ENCODE data around the gene TROAP.
"Not testable (repeated sequence)": the region's sequence is repeated elsewhere in the genome, so short reads cannot be mapped to it uniquely, and the experiment has no call there.

Gene TROAP

DNA sequence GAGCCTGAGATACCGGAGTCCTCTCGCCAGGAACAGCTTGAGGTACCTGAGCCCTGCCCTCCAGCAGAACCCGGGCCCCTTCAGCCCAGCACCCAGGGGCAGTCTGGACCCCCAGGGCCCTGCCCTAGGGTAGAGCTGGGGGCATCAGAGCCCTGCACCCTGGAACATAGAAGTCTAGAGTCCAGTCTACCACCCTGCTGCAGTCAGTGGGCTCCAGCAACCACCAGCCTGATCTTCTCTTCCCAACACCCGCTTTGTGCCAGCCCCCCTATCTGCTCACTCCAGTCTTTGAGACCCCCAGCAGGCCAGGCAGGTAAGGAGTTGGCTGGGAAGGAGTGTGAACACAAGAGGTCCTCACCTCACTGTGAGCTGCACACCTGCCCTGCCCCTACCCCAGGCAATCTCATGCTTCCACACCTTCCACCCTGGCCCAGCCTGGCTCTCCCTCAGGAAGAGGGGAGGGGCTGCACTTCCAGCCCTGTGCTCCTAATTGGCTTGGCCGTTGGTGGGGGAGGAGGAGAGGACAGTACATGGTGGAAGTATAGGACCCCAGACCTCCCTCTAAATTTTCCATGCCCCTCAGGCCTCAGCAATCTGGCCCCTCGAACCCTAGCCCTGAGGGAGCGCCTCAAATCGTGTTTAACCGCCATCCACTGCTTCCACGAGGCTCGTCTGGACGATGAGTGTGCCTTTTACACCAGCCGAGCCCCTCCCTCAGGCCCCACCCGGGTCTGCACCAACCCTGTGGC, 7.8 kb downstream of the TROAP start:
- DNase-seq: no peak

DNA sequence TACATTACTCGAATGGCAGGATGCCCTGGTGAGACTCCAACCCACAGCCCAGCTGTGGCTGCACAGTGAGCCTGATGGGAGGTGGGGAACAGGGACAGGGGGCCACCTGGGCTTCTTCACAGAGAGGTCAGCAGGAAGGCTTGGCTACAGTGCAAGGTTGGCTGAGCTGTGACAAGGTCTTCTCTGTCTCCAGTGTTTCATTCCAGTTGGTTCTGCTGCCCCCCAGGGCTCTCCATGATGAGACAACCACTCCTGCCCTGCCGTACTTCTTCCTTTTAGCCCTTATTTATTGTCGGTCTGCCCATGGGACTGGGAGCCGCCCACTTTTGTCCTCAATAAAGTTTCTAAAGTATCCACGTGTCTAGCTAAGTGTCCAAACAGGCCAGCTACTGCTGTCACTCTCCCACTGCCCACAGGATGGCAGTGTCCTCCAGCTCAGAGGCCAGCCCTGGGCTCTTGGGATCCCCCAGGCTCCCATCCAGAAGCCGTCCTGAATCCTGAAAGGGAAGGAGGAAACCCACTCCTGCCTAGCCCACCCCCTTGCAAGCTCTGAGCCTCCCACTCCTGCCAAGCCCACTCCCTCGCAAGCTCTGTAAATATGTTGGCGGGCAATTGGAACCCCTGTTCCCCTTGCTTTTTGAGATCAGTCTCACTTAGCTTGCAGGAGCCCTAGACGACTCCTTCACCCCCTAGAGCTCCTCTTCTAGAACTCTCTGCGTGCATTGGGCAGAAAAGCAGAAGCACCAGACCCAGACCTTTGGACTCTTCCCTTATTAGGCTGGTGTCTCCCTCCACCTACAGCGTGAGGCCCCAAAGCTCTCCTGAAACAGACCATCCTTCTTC, 8.5 kb downstream of the TROAP start:
- DNase-seq: peak in 1 of 2 experiments; percentile 49

DNA sequence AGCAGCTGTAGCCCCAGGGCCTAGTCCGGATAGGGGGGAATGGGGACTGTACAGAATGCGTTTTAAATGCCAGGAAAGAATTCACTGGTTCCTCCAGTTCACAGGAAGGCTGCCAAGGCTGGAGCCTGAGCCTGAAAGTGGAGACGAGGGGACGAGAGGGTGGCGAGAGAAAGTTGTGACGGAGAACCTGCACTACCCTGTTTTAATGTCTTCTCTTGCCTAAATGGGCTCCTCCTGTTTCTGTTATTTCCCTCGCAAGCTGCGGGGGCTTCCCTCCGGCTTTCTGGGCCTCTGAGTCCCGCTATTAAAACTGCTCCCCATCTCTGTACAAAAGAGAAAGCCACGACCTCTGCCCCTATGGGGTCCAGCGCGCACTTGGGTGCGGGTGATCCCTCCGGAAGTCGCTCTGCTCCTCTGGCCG, 9.4 kb downstream of the TROAP start:
- no peak for DNase-seq

DNA sequence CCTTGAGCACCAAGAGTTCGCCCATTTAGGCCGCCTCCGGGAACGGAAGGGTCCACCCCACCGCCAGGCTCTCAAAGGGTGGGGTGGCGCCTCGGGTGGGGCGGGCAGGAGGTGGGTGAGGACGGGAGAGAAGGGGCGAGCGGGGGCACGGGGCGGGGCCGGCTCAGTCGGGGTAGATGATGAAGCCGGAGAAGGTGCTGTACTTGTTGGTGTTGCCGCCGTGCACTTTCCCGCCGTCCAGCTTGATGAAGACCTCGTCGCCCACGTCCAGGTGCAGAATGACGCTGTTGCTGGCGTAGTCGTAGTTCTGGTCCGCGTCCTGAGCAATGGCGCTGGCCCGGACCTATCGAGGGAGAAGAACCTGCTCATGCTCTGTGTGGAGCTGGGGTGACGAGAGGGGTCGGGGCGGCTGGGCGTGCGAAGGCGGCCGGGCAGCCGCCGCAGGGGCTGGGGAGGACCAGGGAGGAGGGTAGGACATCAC, 9.9 kb downstream of the TROAP start:
- DNase-seq: no peak

DNA sequence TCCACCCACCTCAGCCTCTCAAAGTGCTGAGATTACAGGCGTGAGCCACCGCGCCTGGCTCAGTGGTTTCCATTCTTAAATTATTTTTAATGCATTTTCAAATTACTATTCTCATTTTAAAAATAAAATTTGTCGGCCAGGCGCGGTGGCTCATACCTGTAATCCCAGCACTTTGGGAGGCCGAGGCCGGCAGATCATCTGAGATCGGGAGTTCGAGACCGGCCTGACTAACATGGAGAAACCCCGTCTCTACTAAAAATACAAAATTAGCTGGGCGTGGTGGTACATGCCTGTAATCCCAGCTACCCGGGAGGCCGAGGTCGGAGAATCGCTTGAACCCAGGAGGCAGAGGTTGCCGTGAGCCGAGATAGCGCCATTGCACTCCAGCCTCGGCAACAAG, 10.7 kb downstream of the TROAP start:
- not testable (repeated sequence) for DNase-seq

GRCh38 chr12:49334226-49334625, 11.2 kb downstream of the TROAP start:
- DNase-seq: no peak

GRCh38 chr12:49334681-49335080, 11.6 kb downstream of the TROAP start:
- no peak for DNase-seq

- DNase-seq: no peak
These were observed 12.3 kb downstream of the TROAP start for GRCh38 chr12:49335118-49335954.

DNA sequence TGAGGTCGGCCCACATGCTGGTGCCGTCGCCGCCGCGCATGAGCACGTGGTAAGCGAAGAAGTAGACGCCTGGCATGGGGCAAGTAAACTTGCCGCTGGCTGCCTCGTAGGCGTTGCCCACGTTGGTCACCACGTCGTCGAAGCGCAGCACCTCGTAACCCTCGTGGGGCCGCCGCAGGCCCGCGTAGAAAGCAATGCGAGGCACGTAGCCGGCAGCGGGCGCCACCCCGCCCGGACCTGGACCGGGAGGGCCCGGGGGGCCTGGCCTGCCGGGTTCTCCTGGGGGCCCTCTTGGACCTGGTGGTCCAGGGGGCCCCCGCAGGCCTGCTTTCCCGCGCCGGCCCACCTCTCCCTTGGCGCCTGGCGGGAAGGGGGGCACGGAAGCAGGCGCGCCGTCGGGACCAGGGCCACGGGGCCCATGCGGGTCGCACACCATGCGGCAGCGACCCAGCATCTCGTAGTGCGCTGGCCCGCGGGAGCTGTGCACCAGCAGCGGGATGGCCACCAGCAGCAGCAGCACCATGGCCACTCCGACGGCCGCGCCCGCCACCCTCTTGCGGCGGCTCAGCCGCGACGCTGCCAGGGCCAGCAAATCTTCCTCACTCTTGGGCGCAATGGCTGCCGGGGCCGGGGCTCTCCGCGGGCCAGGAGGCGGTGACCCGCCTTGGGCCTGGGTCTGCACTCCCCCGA, 13.0 kb downstream of the TROAP start:
- no peak for DNase-seq

- peak; percentile 65 to 76 for DNase-seq
These were observed 13.9 kb downstream of the TROAP start, which contains the start of gene C1QL4 for GRCh38 chr12:49336645-49337584. TSS of gene C1QL4 (minus strand) at chr12:49337188. CDS start at chr12:49336477, 711 bp downstream.

GRCh38 chr12:49338830-49339463, 15.9 kb downstream of the TROAP start:
- no peak for DNase-seq

GRCh38 chr12:49339464-49339861, 16.4 kb downstream of the TROAP start:
- no peak for DNase-seq

DNA sequence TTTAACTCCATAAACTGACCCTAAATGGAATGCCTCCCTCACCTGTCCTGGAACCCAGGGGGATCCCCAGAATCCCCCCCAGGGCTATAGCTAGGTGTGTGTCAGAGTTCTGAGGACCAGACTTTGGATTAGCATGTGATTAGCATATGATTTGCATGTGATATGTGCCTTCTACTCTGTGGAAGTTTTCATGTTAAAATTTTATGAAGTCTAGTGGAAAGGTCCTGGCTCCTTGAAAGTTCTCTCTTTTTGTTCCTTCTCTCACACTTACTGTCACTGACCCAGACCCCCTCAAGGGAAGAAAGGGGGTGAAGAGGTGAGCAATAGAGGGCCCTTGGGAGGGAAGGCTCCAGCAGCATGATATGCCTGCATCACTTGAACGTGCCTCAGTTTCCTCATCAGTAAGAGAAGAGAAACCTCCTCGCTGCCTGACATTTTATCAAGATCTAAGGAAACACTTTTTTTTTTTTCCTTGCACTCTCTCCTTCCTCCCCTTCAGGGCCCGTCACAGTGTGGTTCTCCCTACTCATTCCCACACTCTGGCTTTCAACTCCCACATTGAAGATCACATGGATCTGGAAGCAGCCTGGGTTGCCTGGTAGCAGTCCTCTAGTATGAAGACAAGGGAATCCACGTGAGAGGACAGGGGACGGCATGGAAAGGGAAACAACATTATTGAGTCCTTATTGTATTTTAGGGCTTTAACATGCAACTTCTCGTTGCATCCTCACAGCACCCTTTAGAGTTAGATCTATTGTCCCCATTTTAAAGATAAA, 17.2 kb downstream of the TROAP start:
- DNase-seq: no peak

- DNase-seq: no peak
These were observed 18.1 kb downstream of the TROAP start for GRCh38 chr12:49340971-49341776.

DNA sequence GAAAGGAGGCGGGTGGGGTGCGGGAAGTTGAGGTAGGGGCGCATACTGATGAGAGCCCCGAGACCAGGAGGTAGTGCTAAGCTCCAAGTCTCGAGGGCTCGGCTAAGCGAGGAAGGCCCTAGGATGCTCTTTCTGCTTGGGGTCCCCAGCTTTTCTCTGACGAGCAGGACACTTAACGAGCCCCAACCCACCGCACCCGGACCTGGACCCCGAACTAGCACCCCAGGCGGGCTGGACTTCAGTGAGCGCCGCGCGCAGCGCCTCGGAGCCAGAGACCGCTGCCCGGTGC, 18.7 kb downstream of the TROAP start:
- DNase-seq: no peak

DNA sequence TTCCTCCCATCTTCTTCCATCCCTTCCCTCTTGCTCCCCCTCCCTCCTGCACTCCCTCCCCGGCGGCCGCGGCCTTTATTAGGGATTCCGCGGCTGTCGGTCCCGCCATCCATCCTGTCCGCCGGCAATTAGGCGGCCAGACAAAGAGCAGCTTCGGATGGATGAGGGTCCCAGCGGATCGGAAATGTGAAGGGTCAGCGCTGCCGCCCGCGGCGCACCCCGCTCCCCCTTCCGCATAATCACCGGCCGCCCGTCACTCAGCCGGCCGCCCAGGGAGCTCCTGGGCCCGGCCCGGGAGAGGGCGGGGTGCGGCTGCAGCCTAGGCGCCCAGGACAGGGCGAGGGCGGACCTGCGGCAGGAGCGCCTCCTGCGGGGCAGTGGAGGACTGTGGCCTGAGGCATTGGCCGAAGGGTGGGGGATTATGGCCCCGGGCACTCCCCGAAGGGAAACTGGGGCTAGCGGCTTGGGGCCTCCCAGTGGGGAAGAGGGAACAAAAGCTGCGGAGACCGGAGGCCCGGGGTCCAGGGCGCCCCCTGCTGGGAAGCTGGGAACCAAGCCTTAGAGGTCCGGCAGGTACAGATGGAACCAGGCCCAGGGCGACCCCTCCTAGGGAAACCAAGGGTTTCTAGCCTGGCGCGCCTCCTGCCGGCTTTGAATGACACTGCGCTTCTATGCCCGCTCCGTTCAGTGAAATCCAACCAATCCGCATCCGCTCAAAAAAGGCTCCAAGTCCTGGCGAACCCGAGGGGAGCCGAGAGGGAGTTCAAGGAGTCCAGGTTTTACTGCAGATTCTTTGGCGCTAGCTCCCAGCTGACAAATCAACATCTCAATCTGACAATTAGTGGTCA, 19.2 kb downstream of the TROAP start:
- DNase-seq: peak; percentile 87 to 90

DNA sequence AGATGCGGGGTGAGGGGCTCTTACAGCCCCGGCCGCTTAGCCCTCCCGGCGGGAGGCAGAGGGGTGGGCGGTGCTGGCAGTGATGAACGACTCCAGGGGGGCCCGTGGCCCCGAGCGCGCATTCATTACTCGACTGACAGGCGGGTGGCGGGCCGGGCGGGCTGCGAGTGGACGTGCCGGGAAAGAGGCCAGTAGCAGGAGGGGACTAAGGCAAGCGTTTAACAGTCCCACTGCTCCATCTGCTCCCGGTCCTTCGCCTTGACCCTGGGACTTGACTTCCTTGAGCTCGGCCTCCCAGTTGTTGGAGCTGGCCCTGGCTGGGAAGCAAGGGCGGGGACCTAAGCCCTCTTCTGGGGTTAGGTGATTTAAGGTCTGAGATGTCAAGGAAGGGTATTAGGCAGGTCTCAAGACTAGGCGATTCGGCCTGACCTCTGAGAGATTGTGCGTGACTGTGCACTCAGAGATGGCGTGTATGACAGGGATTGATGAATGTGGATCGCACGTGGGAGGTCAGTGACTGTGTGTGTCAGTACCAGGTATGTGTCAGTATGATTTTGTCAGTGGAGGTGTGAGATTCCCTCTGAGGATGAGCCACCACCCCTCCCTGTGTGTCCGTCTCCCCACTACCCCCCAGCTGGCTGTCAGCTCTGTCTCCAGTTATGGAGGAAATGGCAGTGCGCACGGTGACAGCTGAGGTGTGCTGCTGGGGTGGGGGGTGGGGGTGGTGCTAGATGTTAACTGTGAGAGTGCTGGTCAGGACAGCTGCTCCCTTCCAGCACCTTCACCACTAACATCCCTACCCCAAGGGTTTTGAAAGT, 20.1 kb downstream of the TROAP start:
- no peak for DNase-seq

Data from NCI-H1930 (cell line).